Transverse colon (tissue), 4 donors: Measurements from ENCODE around the gene FCAR. TPM values are rescaled to one million over a fixed set of nuclear protein-coding genes. Genes with fewer than 3 reads are reported as not detected.
"Not testable (repeated sequence)": the region's sequence is repeated elsewhere in the genome, so short reads cannot be mapped to it uniquely, and the experiment has no call there.

Experiments used
- DNase-seq: peaks from one replicate; pipeline ENCODE4 v3.0.0-alpha.2; 2019
- H3K27ac ChIP-seq, 4 donors: fragments of 200-600 bp; sonication (generic); 2 replicates each; pipeline ENCODE4 v1.5.1; 2016 to 2018; ENCODE audit warnings: inconsistent platforms in 4 of 4
- H3K27me3 ChIP-seq: fragments of 200-600 bp; sonication (generic); 2 replicates; pipeline ENCODE4 v1.5.1; 2017; ENCODE audit warnings: inconsistent platforms
- H3K36me3 ChIP-seq, 4 donors: fragments of 200-600 bp; sonication (generic); 2 replicates each; pipeline ENCODE4 v1.5.1; 2017 to 2019; ENCODE audit warnings: inconsistent platforms in 4 of 4
- H3K4me1 ChIP-seq, 4 donors: fragments of 200-600 bp; sonication (generic); 2 replicates each; pipeline ENCODE4 v1.5.1; 2017 to 2020; ENCODE audit warnings: inconsistent platforms in 4 of 4
- H3K4me3 ChIP-seq, 4 donors: fragments of 200-600 bp; sonication (generic); 1 replicate in 1 of 4; 2 replicates in 3 of 4; pipeline versions ENCODE4 v1.5.1 to v1.6.1; 2017 to 2019; ENCODE audit warnings: inconsistent platforms in 4 of 4
- H3K9me3 ChIP-seq, 2 donors: fragments of 200-600 bp; sonication (generic); 2 replicates each; pipeline ENCODE4 v1.5.1; 2017 to 2019; ENCODE audit warnings: inconsistent platforms in 2 of 2
- CTCF ChIP-seq, 5 experiments: fragments of 200-600 bp in 3 of 5; fragments of 450-650 bp in 2 of 5; sonication (generic) in 3 of 5; IDR thresholded peaks; 1 replicate in 2 of 5; 2 replicates in 3 of 5; pipeline ENCODE4 v1.5.1; 2016 to 2017; ENCODE audit warnings: antibody characterized with exemption in 5 of 5, inconsistent platforms in 3 of 5, mild to moderate bottlenecking in 2 of 5, moderate library complexity in 1 of 5
- EP300 ChIP-seq: sonication (generic); formaldehyde crosslinking; IDR thresholded peaks from one replicate; pipeline ENCODE4 v1.6.1; 2017; ENCODE audit warnings: antibody characterized with exemption, low read depth
- POLR2A ChIP-seq: fragments of 450-650 bp; IDR thresholded peaks from one replicate; pipeline ENCODE4 v1.6.1; 2016; ENCODE audit warnings: antibody characterized with exemption, mild to moderate bottlenecking, moderate library complexity
- POLR2AphosphoS5 ChIP-seq, 3 donors: sonication (generic); formaldehyde crosslinking; IDR thresholded peaks; one replicate each; pipeline ENCODE4 v1.6.1; 2016; ENCODE audit warnings: antibody characterized with exemption in 3 of 3
- WGBS, 2 donors: methylation state at CpG; one replicate each; pipeline ENCODE4 v1.1.5; 2018; ENCODE audit warnings: low coverage in 1 of 2; 5-methylcytosine and 5-hydroxymethylcytosine counted together
- in situ Hi-C, 4 donors: fragments of 200-750 bp; cut with MboI; loops; one replicate each; pipeline versions ENCODE4 v1.15.0 to v1.15.1; 2017; ENCODE audit warnings: low sequenced_read_pairs in 3 of 4, low pct_ligation_motif_present in 1 of 4, low pct_unique_long_range_greater_than_20kb in 1 of 4
- intact Hi-C: fragments of 100-400 bp; cut with DNase I; formaldehyde crosslinking; loops from one replicate; pipeline ENCODE4 v1.15.1; 2023; ENCODE audit warnings: low total_unique reads
- total RNA-seq, 4 donors: library from RNA; depleted of rRNA; stranded (reverse); fragments of >200 nt; gene quantifications; one replicate each; pipeline ENCODE4 v1.1.0, GENCODE V29; 2016

The FCAR gene
- total RNA-seq, 4 donors from 2014 or later, result not detected

- TF ChIP-seq POLR2AphosphoS5 (IDR thresholded peaks at IDR 0.05) (no peak), CTCF (IDR thresholded peaks at IDR 0.05) (no peak), POLR2A (no peak), EP300 (no peak)
- DNase-seq, result no peak
- Histone ChIP-seq H3K9me3 (no peaks in the 10 kb centered on the region), H3K4me3 (no peak overlapping the region), H3K27ac (no peak overlapping the region), H3K27me3 (peaks cover 3% of the 10 kb centered on the region), H3K4me1 (no peaks in the 10 kb centered on the region), H3K36me3 (no peaks in the 10 kb centered on the region)
- 87% methylated on average over 9 of the region's 9 CpGs; no CpG with 5 or more reads in 1 of the 2 donors for WGBS, 2 donors
- in situ Hi-C loops (no loop called here), intact Hi-C loops (no loop called here)
These were observed 44.5 kb downstream of the FCAR start for GRCh38 chr19:54918499-54918898.

- intact Hi-C loops, H3K36me3 ChIP-seq, H3K27ac ChIP-seq, DNase-seq, H3K4me1 ChIP-seq, in situ Hi-C loops, H3K9me3 ChIP-seq, H3K27me3 ChIP-seq, H3K4me3 ChIP-seq: not testable (repeated sequence)
- WGBS, 2 donors, result 52 to 56% methylated on average over 7 to 12 of the region's 24 CpGs
- peak in 3 of 5 experiments; percentile 27 to 33 (median 30) for TF ChIP-seq CTCF (IDR thresholded peaks at IDR 0.05)
These were observed 45.9 kb downstream of the FCAR start for GRCh38 chr19:54919646-54920563.

GRCh38 chr19:54921082-54921481, 47.0 kb downstream of the FCAR start:
- H3K4me1 ChIP-seq, result no peaks in the 10 kb centered on the region
- no peak overlapping the region for H3K27ac ChIP-seq
- WGBS, 2 donors, result 61 to 66% methylated on average over 2 to 7 of the region's 7 CpGs
- H3K27me3 ChIP-seq, result peaks cover 3% of the 10 kb centered on the region
- no peak for DNase-seq
- in situ Hi-C loops (no loop called here), intact Hi-C loops (no loop called here)
- no peaks in the 10 kb centered on the region for H3K9me3 ChIP-seq
- TF ChIP-seq POLR2A (no peak), CTCF (IDR thresholded peaks at IDR 0.05) (no peak), POLR2AphosphoS5 (IDR thresholded peaks at IDR 0.05) (no peak), EP300 (no peak)
- no peaks in the 10 kb centered on the region for H3K36me3 ChIP-seq
- H3K4me3 ChIP-seq, result no peak overlapping the region

GRCh38 chr19:54923276-54923675, 49.2 kb downstream of the FCAR start:
- intact Hi-C loops, result no loop called here

More at GRCh38 chr19:54923276-54923675, 49.2 kb downstream of the FCAR start:
- in situ Hi-C loops, result no loop called here
- Histone ChIP-seq H3K27ac (no peak overlapping the region), H3K4me1 (no peaks in the 10 kb centered on the region), H3K27me3 (peaks cover 3% of the 10 kb centered on the region), H3K9me3 (no peaks in the 10 kb centered on the region), H3K4me3 (no peak overlapping the region), H3K36me3 (no peaks in the 10 kb centered on the region)
- no peak for DNase-seq
- TF ChIP-seq POLR2A, result no peak
- no peak for TF ChIP-seq POLR2AphosphoS5 (IDR thresholded peaks at IDR 0.05)
- TF ChIP-seq EP300, result no peak
- no peak for TF ChIP-seq CTCF (IDR thresholded peaks at IDR 0.05)
- 40 to 55% methylated on average over 6 to 9 of the region's 9 CpGs for WGBS, 2 donors
